Heart left ventricle (tissue), 16 donors: Measurements from ENCODE around the gene SPINK6. TPM values are rescaled to one million over a fixed set of nuclear protein-coding genes. Genes with fewer than 3 reads are reported as not detected.

Experiments used
- ATAC-seq, 4 donors: fragments of 200-7000 bp; cut with Tn5 transposase; one replicate each; pipeline ENCODE4 v1.9.1; 2020 to 2022; ENCODE audit warnings: moderate library complexity in 4 of 4, mild to moderate bottlenecking in 3 of 4, moderate number of reproducible peaks in 1 of 4
- DNase-seq, 5 donors: peaks; one replicate each; pipeline ENCODE4 v3.0.0-alpha.2; 2020
- H3K27ac ChIP-seq, 12 donors: fragments of 200-600 bp; sonication (generic) in 4 of 12; one replicate each; pipeline versions ENCODE4 v1.5.0 to v1.8.0; 2016 to 2022; ENCODE audit warnings: mild to moderate bottlenecking in 2 of 12
- H3K27me3 ChIP-seq, 9 donors: fragments of 200-600 bp; sonication (generic) in 2 of 9; one replicate each; pipeline versions ENCODE4 v1.5.1 to v1.8.0; 2016 to 2022; ENCODE audit warnings: mild to moderate bottlenecking in 3 of 9
- H3K36me3 ChIP-seq, 9 donors: fragments of 200-600 bp; sonication (generic) in 2 of 9; one replicate each; pipeline versions ENCODE4 v1.5.0 to v1.8.0; 2018 to 2022; ENCODE audit warnings: mild to moderate bottlenecking in 2 of 9
- H3K4me1 ChIP-seq, 12 donors: fragments of 200-600 bp; sonication (generic) in 4 of 12; one replicate each; pipeline versions ENCODE4 v1.5.0 to v1.8.0; 2016 to 2022; ENCODE audit warnings: mild to moderate bottlenecking in 3 of 12
- H3K4me3 ChIP-seq, 12 donors: fragments of 200-600 bp; sonication (generic) in 4 of 12; one replicate each; pipeline versions ENCODE4 v1.5.0 to v1.8.0; 2017 to 2022; ENCODE audit warnings: mild to moderate bottlenecking in 9 of 12, moderate library complexity in 4 of 12
- H3K9me3 ChIP-seq, 12 donors: fragments of 200-600 bp; sonication (generic) in 4 of 12; one replicate each; pipeline versions ENCODE4 v1.5.0 to v1.8.0; 2016 to 2022; ENCODE audit warnings: mild to moderate bottlenecking in 1 of 12
- POLR2A ChIP-seq, 2 donors: fragments of 450-650 bp; IDR thresholded peaks; one replicate each; pipeline ENCODE4 v1.6.1; 2017; ENCODE audit warnings: antibody characterized with exemption in 2 of 2, mild to moderate bottlenecking in 2 of 2, moderate library complexity in 2 of 2
- WGBS, 4 donors: extraction: QIAGEN DNeasy Blood & Tissue Kit in 2 of 4; methylation state at CpG; one replicate each; pipeline versions ENCODE4 v1.1.5 to v1.1.7; 2013 to 2018; 5-methylcytosine and 5-hydroxymethylcytosine counted together
- intact Hi-C, 10 donors: fragments of 100-400 bp; cut with DNase I; formaldehyde crosslinking; loops; one replicate each; pipeline versions ENCODE4 v1.11.1 to v1.14.2; 2022
- polyA plus RNA-seq, 2 donors: library from polyadenylated mRNA; stranded (reverse); fragments of 200-250 nt; gene quantifications; one replicate each; pipeline ENCODE4 v1.2.3, GENCODE V29; 2013
- total RNA-seq, 9 donors: library from RNA; depleted of rRNA in 2 of 9; stranded (reverse); fragments of >200 nt in 2 of 9; fragmentation: NEBNext Ultra II Directional in 3 of 9; extraction: Animal tissue kit (Norgen Biotek cat#: 25700) in 3 of 9; gene quantifications; one replicate each; pipeline versions ENCODE4 v1.1.0 to v1.2.4, GENCODE V29; 2016 to 2023
- TF ChIP-seq, protein P1 (sequence below), 12 donors: fragments of 200-600 bp; sonication (generic) in 4 of 12; IDR thresholded peaks; one replicate each; pipeline versions ENCODE4 v1.5.0 to v1.8.0; 2018 to 2022; ENCODE audit warnings: antibody characterized with exemption in 12 of 12, mild to moderate bottlenecking in 5 of 12
- donor health status: ischemic (EF 13 %, LVEDD 7.1; RV severe dilation, severe dysfunction).
- donor health status: healthy with polysubstance abuse.
- donor health status: DM: no; HTN: yes; CAD: no.
- donor health status: DM: no; HTN: no; CAD: no.
- donor health status: ischemic (EF 25% LVEDD 6.9; RV normal size, moderate dysfunction).
- donor health status: ischemic (EF 25% LVEDD 5.7; RV mildly dilated, moderate dysfunction).
- donor health status: healthy.
- donor health status: DM: yes; HTN: yes; CAD: no.
- donor health status: ischemic (EF 35%, LVEDD 5.7; RV mildly dilated, moderate dysfunction).
- donor health status: nonischemic (EF 11% LVEDD 7.7; RV severe dilation, severe dysfunction).
- donor health status: DM: yes; HTN: yes; CAD: no.
- donor health status: PGD.
- donor health status: ischemic (EF 29% LVEDD 5.4; RV normal size, mild dysfunction).
- donor health status: nonischemic (EF 23%, LVEDD 6.1; RV moderate dilation, normal function).

The SPINK6 gene
- total and polyA plus RNA-seq, 11 donors = not detected

DNA sequence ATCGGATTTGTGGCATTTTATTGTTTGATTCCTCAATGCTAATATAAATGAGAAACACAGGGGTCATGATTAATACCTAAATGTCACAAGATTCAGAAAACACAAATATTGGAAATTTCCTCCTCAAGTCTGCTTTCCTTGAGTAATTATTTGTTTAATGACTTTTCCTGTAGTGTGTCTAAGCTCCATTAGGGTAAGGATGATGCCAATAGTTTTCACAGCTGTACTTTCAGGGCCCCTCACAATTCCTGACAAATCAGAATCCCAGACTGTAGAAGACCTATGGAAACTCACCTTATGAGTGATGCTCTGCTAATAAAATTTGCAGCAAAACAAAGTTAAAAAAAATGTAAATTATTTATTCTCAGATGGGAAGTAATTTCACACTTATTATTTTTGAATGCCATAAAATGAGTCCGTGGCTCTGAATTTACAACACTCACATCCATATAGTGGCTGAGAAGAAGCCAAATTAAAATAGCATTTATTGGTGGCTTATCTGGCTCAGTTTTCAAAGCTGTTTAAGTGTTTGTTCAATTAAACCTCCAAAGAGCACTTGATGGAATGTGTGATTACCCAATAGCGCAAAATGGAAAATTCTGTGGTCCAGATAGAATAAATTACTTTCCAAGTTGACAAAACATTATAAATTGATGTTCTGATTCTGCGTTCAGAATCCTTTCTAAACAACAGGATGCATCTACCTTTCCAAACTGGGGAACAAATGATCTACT lies 36.1 kb upstream of the SPINK6 start:
- ATAC-seq = no peak
- TF ChIP-seq, protein P1, sequence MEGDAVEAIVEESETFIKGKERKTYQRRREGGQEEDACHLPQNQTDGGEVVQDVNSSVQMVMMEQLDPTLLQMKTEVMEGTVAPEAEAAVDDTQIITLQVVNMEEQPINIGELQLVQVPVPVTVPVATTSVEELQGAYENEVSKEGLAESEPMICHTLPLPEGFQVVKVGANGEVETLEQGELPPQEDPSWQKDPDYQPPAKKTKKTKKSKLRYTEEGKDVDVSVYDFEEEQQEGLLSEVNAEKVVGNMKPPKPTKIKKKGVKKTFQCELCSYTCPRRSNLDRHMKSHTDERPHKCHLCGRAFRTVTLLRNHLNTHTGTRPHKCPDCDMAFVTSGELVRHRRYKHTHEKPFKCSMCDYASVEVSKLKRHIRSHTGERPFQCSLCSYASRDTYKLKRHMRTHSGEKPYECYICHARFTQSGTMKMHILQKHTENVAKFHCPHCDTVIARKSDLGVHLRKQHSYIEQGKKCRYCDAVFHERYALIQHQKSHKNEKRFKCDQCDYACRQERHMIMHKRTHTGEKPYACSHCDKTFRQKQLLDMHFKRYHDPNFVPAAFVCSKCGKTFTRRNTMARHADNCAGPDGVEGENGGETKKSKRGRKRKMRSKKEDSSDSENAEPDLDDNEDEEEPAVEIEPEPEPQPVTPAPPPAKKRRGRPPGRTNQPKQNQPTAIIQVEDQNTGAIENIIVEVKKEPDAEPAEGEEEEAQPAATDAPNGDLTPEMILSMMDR (IDR thresholded peaks at IDR 0.05) = no peak
- TF ChIP-seq POLR2A (IDR thresholded peaks at IDR 0.05) = no peak
- 85 to 91% (median 87%) methylated on average over 4 of the region's 4 CpGs for WGBS, 4 donors

GRCh38 chr5:148168246-148168645 lies 34.6 kb upstream of the SPINK6 start, which contains the start of gene SPINK14:
Gene SPINK14, plus strand, starts transcription at chr5:148168546. Its CDS starts 1,187 bp downstream, at chr5:148169733.
- 90 to 97% (median 93%) methylated on average over 1 of the region's 1 CpG for WGBS, 4 donors
- DNase-seq (no peak), ATAC-seq (no peak)
- Histone ChIP-seq H3K4me1 (no peaks in the 10 kb centered on the region), H3K9me3 (no peaks in the 10 kb centered on the region), H3K27ac (no peak within 1 kb of the TSS), H3K36me3 (no peaks in the 10 kb centered on the region), H3K27me3 (no peaks in the 10 kb centered on the region), H3K4me3 (no peak within 1 kb of the TSS)
- intact Hi-C loops = no loop called here
- TF ChIP-seq POLR2A (IDR thresholded peaks at IDR 0.05) = no peak
- TF ChIP-seq, protein P1 (IDR thresholded peaks at IDR 0.05) = no peak

More for the DNA sequence above, 36.1 kb upstream of the SPINK6 start:
- DNase-seq = no peak
- intact Hi-C loops = no loop called here
- H3K27ac ChIP-seq = no peak overlapping the region
- no peaks in the 10 kb centered on the region for H3K27me3 ChIP-seq
- H3K4me1 ChIP-seq = no peaks in the 10 kb centered on the region
- H3K4me3 ChIP-seq = no peak overlapping the region
- H3K36me3 ChIP-seq = no peaks in the 10 kb centered on the region
- no peaks in the 10 kb centered on the region for H3K9me3 ChIP-seq

GRCh38 chr5:148172377-148172776 lies 30.5 kb upstream of the SPINK6 start:
- DNase-seq = no peak
- no peaks in the 10 kb centered on the region for H3K4me1 ChIP-seq
- TF ChIP-seq, protein P1 (IDR thresholded peaks at IDR 0.05) = no peak
- no peak for TF ChIP-seq POLR2A (IDR thresholded peaks at IDR 0.05)
- H3K27ac ChIP-seq = no peak overlapping the region
- no peak overlapping the region for H3K4me3 ChIP-seq
- 79 to 84% (median 82%) methylated on average over 2 of the region's 2 CpGs for WGBS, 4 donors
- no peaks in the 10 kb centered on the region for H3K9me3 ChIP-seq
- no peaks in the 10 kb centered on the region for H3K36me3 ChIP-seq
- intact Hi-C loops = loop anchor here in 6 of 10 donors (10.0 kb wide), 4 partner anchors 202 to 942 kb away; no protein-coding TSS in a partner anchor
- ATAC-seq = no peak
- H3K27me3 ChIP-seq = no peaks in the 10 kb centered on the region

DNA sequence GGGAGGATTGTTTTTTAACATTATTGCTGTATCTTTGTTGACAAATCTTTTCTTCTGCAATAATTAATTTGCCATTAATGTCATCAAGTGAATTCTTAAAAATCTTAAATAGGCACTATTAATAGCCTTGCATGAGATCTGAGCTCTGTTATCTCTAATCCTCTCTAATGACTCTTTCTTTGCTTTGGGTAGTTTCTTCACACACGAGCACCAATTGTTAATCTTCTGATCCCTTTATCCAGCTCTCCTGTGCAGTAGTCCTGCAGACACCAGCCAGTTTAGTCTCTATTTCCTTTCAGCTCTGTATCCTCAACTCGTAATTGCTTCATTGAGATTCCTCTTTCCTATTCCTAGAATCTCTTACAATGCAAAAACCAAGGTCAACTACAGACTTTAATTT lies 26.4 kb upstream of the SPINK6 start:
- H3K36me3 ChIP-seq = no peaks in the 10 kb centered on the region
- WGBS, 4 donors = 33 to 45% (median 40%) methylated on average over 2 of the region's 2 CpGs
- no peak overlapping the region for H3K27ac ChIP-seq
- no peak overlapping the region for H3K4me3 ChIP-seq
- intact Hi-C loops = loop anchor here in 8 of 10 donors (5.0 to 10.0 kb wide), 9 partner anchors 196 to 938 kb away; no protein-coding TSS in a partner anchor
- H3K27me3 ChIP-seq = no peaks in the 10 kb centered on the region
- TF ChIP-seq, protein P1 (IDR thresholded peaks at IDR 0.05) = no peak
- no peak for TF ChIP-seq POLR2A (IDR thresholded peaks at IDR 0.05)
- DNase-seq = no peak
- H3K9me3 ChIP-seq = no peaks in the 10 kb centered on the region
- H3K4me1 ChIP-seq = peaks cover 0 to 5% (median 0%) of the 10 kb centered on the region in 12 donors
- ATAC-seq = no peak
